K562 (cell line): ENCODE results near the gene MYOG. TPM values are rescaled to one million over a fixed set of nuclear protein-coding genes. Genes with fewer than 3 reads are reported as not detected.
A peak's percentile ranks its signal among the peaks of the same experiment; 100 is the strongest.

ENCODE experiments used
- TOE1 ChIP-seq, 2 experiments: fragments of 450-650 bp in 1 of 2; sonication (generic) in 1 of 2; formaldehyde crosslinking in 1 of 2; IDR thresholded peaks; 2 replicates each; pipeline versions ENCODE4 v1.7.1 to v1.8.0; 2016 to 2022; ENCODE audit warnings: borderline replicate concordance in 2 of 2, mild to moderate bottlenecking in 2 of 2, antibody characterized with exemption in 1 of 2, inconsistent platforms in 1 of 2, low read depth in 1 of 2, missing genetic modification reagents in 1 of 2, moderate library complexity in 1 of 2
- ZBTB40 ChIP-seq, 2 experiments: fragments of 450-650 bp in 1 of 2; sonication (generic) in 1 of 2; formaldehyde crosslinking in 1 of 2; IDR thresholded peaks; 2 replicates each; pipeline versions ENCODE4 v1.7.1 to v1.9.0; 2016 to 2022; ENCODE audit warnings: inconsistent platforms in 1 of 2, mild to moderate bottlenecking in 1 of 2, missing genetic modification reagents in 1 of 2
- polyA plus RNA-seq, 8 experiments: library from polyadenylated mRNA; depleted of rRNA in 4 of 8; stranded (reverse) in 5 of 8; unstranded in 3 of 8; fragments of >200 nt; fragmentation: Nextera tagmentation in 2 of 8; fragmentation: Illumina TruSeq in 1 of 8; extraction: Ambion mirVana in 2 of 8; extraction: Trizol in 1 of 8; gene quantifications; 2 replicates each; pipeline versions ENCODE4 v1.2.1 to v1.2.3, GENCODE V29; 2011 to 2014; ENCODE audit warnings: inconsistent platforms in 1 of 8, missing spikeins in 1 of 8
- total RNA-seq, 7 experiments: library from RNA; depleted of rRNA in 6 of 7; stranded (reverse); fragments of >200 nt in 6 of 7; fragmentation: Illumina TruSeq in 2 of 7; extraction: Trizol in 2 of 7; gene quantifications; 2 replicates each; pipeline versions ENCODE4 v1.2.1 to v1.2.3, GENCODE V29; 2011 to 2021; ENCODE audit warnings: low replicate concordance in 1 of 7

MYOG gene
- total and polyA plus RNA-seq, 9 of the 15 experiments (the other 6 are each of a cell fraction or from before 2014, with no cell fraction given), result not detected

GRCh38 chr1:203082231-203082505 is 3.6 kb downstream of the MYOG start (continued):
- TF ChIP-seq ZBTB40 (IDR thresholded peaks at IDR 0.05), result 0 out of 2 replicates have a peak, but pooled peaks have one; percentile 21
- no peak for TF ChIP-seq ZBTB40 (CRISPR knock-in tag; IDR thresholded peaks at IDR 0.05)
- no peak for TF ChIP-seq TOE1 (IDR thresholded peaks at IDR 0.05; ENCODE audit: borderline replicate concordance)
- no peak for TF ChIP-seq TOE1 (CRISPR knock-in tag; IDR thresholded peaks at IDR 0.05; ENCODE audit: borderline replicate concordance, low read depth)
